GM21367 (cell line): ENCODE measurements around the gene QPCTL.
A peak's percentile ranks its signal among the peaks of the same experiment; 100 is the strongest.
"Not testable (repeated sequence)": the region's sequence is repeated elsewhere in the genome, so short reads cannot be mapped to it uniquely, and the experiment has no call there.

Source experiments
- ATAC-seq: cut with Tn5 transposase; IDR thresholded peaks from one replicate; pipeline ENCODE4 v1.9.1; 2021; ENCODE audit not compliant: unreplicated experiment

QPCTL gene

DNA sequence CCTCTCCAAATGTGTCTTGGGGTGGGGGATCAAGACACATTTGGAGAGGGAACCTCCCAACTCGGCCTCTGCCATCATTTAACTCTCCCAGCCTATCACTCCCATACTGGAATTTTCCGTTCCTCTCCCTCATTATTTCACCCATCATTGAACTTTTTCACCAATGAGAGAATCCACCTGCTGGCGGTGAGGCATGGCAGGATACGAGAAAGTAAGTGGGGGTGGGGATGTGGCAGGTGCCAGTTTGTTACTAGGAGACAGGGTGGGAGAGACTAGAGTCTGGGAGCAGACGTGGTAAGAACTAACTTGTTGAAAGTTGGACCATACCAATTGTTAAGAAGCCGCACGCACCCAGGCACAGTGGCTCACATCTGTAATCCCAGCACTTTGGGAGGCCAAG is 17.5 kb upstream of the QPCTL start:
- ATAC-seq: no peak

DNA sequence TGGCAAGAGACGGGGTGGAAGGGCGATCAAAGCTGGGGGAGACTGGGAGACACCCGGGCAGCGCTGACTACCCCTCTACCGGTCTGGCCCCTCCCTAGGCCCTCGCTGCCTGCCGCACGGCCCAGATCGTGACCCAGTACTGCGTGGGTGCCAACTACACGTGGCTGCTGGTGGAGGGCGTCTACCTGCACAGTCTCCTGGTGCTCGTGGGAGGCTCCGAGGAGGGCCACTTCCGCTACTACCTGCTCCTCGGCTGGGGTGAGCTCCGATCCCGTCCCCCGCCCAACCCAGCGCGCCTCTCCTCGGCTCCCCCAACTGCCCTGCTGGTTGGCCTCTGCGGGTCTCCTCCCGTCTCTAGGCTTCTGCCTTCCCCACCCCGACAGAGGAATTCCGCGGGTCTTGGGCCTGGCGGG is 15.6 kb upstream of the QPCTL start:
- no peak for ATAC-seq

DNA sequence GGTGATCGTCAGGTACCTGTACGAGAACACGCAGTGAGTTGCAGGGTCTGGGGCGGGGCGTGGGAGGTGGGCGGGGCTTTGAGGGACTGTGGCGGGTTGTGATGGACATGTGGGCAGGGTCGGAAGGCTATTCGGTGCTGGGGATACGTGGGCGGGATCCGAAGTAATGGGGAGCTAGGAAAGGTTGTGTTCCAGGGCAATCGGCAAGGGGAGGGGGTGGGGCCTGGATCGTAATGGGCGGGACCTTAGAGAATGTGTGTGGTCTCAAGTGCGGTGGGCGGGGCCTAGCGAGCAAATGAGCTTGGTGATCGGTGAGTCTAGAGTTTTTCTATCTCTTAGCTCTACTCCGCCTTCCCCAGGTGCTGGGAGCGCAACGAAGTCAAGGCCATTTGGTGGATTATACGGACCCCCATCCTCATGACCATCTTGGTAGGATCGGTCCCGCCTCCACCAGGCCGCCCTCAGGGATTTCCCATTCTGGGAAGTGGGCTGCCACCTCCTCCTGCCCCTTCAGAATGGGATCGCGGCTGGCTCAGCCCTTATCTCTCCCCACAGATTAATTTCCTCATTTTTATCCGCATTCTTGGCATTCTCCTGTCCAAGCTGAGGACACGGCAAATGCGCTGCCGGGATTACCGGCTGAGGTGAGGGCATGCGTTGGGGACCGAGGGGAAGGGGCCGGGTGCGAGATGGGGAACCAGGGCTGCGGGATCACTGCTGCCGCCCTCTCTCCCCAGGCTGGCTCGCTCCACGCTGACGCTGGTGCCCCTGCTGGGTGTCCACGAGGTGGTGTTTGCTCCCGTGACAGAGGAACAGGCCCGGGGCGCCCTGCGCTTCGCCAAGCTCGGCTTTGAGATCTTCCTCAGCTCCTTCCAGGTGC is 14.9 kb upstream of the QPCTL start:
- no peak for ATAC-seq

DNA sequence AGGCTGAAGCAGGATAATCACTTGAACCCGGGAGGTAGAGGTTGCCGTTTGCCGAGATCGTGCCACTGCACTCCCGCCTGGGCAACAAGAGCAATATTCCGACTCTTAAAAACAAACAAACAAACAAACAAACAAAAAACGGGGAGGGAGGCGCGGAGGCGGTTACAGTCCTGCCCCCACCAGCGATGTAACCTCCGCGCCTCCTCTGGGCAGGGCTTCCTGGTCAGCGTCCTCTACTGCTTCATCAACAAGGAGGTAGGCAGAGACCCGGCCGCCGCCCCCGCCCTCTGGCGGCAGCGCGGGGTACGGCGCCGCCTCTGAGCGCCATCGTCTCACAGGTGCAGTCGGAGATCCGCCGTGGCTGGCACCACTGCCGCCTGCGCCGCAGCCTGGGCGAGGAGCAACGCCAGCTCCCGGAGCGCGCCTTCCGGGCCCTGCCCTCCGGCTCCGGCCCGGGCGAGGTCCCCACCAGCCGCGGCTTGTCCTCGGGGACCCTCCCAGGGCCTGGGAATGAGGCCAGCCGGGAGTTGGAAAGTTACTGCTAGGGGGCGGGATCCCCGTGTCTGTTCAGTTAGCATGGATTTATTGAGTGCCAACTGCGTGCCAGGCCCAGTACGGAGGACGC is 11.0 kb upstream of the QPCTL start:
- ATAC-seq: peak; percentile 52

DNA sequence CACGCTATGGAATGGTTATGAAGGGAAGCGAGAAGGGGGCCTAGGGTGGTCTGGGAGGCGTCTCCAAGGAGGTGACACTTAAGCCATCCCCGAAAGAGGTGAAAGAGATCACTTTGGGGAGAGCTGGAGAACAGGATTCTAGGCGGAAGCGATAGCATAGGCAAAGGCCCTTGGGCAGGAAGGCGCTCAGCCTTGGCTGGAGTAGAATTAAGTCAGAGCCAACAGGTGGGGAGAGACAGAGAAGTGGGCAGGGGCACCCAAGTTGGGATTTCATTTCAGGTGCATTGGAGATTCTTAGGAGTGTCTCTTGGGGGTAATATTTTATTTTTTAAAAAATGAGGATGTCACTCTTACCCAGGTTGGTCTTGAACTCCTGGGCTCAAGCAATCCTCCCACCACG is 10.3 kb upstream of the QPCTL start:
- ATAC-seq: no peak

DNA sequence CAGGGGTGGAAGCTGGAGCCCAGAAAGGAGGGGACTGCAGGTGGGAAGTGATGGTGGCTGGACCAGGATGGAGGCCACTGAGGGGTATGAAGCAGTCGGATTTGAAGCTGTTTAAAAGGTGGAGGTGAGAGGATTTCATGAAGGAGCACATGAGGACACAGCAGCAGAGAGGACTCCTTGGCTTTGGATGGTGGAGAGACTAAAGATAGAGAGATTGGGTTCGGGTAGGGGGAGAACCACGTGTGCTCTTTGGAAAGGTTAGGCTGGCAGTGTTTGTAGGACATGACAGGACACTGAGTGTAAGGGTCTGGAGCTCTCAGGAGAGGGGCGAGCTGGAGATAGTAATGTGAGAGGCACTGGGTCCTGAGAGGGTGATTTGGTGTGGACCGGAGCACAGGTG is 9.6 kb upstream of the QPCTL start:
- ATAC-seq: no peak

DNA sequence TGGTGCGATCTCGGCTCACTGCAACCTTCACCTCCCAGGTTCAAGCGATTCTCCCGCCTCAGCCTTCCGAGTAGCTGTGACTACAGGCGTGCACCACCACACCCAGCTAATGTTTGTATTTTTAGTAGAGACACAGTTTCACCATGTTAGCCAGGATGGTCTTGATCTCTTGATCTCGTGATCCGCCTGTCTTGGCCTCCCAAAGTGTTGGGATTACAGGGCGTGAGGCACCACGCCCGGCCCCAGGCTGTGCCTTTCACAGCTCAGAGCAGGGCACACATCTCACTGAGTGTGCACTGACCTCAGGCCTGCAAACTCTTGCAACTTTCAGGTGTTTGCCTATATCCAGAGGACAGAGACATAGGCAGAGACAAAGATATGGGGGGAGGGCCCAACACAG is 7.4 kb upstream of the QPCTL start:
- not testable (repeated sequence) for ATAC-seq

DNA sequence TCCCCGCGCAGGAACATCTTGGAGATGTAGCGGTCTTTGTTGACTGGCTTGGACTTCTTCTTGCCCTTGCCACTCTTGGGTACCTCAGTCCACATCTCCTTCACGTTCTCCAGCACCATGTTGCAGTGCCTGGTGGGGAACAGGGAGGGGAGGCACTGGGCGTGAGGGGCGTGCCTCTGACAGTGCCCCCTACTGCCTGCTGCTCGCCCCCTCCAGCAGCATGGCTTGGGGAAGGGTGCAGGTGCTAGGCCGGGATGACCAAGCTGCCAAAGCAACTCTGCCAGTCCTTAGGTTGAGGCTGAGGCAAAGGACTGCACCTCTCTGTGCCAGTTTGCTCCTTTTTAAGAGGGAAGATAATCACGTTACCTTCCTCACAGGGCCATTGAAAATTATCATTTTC is 4.9 kb upstream of the QPCTL start:
- ATAC-seq: no peak

DNA sequence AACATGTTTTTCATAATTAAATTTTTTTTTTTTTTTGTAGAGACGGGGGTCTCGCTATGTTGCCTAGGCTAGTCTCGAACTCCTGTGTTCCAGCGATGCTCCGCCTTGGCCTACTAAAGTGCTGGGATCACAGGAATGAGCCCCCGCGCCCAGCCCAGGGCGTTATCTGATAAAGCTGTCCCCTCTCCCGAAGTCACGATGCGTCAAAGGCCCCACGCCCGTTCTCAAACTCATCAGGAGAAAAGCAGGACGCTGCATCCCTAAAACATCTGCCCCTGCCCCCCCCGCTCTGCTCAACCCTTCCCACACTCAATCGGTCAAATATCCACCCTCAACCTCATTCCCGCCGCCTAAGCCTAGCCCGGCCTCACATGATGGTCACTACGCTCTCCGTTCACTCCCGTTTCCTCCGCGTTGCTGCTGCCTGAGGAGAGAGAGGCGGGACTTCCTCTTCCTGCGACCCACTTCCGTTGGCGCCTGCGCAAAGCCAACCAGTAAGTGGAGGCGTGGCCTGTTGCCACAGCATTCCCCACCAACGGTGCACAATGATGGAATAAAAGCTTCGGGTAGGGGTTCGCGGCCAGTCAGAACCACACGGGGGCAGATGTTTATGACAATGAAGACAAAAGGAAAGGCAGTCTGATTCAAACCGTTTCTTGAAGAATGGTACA is 815 bp upstream of the QPCTL start, which contains the start of gene SNRPD2:
Gene SNRPD2, minus strand, starts transcription at position 438 of the 671 bp plus-strand sequence. Its CDS starts 65 bp downstream, at position 373.
- peak; percentile 44 for ATAC-seq

DNA sequence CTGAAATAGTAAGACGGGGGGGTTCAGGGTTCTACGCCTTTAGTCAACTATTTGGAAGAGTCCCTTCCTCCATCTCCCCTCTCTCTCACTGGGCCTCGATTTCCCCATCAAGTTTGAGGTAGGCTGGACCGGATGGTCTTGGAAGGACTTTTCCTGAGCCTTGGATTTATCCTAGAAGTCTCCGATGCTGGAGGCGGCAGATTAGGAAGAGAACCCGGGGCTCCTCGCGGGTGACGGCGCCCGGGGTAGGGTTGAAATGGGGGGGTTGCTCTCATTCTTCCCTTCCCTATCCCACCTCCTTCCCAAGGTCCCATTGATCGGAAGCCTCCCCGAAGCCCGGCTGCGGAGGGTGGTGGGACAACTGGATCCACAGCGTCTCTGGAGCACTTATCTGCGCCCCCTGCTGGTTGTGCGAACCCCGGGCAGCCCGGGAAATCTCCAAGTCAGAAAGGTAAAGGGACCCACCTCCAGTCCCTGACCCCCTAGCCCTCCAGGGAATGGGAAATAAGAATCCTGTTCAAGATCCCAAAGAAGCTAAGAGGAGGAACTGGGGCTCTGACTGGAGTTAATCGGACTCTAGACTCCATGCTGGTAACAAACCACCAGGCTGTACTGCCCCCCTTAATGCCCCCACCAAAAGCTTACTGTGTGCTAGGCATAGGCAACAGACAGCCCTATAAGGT is 781 bp downstream of the QPCTL start:
- ATAC-seq: no peak

DNA sequence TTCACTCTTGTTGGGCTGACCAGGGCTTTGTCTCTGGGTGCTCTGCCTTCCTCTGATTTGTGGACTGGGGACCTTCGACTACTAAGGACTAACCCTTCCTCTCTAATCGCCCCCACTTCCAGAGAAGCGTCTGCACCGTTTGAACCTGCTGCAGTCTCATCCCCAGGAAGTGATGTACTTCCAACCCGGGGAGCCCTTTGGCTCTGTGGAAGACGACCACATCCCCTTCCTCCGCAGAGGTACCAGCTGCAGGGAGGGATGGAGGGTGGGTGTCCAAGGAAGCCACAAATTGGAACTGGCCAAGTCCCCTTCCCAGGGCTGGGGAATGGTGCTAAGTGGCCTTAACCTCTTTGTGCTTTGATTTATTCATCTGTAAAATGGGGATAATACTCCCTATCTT is 9.2 kb downstream of the QPCTL start:
- ATAC-seq: no peak

DNA sequence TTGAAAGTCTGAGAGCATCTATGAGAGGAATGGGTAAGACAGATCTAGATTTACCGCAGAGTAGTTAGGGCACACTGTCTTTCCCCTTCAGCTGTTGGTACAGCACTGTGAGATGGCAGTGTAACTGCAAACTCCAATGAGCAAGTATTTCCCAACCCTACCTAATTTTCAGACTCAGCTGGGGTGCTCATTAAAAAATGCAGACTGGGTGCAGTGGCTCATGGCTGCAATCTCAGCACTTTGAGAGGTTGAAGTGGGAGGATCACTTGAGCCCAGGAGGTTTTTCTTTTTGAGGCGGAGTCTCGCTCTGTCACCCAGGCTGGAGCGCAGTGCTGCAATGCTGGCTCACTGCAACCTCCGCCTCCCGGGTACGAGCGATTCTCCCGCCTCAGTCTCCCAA is 12.6 kb downstream of the QPCTL start:
- ATAC-seq: no peak

DNA sequence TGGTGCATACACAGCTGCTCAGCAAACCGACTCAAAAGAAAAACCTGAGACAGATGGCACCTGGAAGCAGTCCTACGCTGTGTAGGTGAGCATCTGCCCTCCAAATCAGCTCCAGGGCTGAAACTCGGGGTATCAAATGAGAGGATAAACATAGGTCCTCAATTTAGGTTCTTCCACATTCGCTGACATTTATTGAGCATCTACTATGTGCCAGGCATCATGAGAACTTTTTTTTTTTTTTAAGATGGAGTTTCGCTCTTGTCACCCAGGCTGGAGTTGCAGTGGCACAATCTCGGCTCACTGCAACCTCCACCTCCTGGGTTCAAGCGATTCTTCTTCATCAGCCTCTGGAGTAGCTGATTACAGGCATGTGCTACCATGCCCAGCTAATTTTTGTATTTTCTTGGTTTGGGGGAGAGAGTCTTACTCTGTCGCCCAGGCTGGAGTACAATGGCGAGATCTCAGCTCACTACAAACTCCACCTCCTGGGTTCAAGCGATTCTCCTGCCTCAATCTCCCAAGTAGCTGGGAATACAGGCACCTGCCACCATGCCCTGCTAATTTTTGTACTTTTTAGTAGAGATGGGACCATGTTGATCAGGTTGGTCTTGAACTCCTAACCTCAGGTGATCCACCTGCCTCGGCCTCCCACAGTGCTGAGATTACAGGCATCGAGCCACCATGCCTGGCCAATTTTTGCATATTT is 13.4 kb downstream of the QPCTL start:
- no peak for ATAC-seq

DNA sequence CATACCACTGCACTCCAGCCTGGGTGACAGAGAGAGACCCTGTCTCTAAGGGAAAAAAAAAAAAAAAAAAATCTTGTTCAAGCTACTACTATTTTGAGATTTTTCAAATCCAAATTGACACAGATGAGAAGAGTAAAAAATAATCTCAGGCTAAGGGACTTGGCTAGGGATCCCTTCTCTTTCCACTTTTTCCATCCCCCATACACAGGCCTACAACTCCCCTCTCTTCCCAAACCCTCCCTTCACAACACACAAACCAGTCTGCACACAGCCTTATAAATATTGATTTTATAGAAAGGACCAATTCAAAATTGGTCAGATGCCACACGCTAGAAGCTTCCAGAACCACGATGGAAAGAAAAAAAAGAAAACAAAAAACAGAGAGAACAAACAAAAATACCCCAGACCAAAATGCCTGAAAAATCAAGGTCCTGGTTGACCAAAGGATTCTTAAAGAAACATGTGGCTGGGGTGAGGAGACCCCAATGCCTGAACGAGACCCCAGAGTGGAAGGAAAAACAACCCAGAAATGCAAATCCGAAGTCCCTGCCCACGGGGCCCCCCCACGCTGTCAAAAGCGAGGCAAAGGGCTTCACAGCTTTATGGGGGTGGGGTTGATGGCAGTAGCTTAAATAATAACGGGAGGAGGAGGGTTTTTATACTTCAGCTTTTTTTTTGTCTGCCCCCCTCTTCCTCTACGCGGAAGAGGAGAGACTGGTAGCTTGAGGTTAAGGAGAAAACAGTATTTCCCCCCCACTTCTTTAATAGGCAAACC is 18.1 kb downstream of the QPCTL start:
- no peak for ATAC-seq

DNA sequence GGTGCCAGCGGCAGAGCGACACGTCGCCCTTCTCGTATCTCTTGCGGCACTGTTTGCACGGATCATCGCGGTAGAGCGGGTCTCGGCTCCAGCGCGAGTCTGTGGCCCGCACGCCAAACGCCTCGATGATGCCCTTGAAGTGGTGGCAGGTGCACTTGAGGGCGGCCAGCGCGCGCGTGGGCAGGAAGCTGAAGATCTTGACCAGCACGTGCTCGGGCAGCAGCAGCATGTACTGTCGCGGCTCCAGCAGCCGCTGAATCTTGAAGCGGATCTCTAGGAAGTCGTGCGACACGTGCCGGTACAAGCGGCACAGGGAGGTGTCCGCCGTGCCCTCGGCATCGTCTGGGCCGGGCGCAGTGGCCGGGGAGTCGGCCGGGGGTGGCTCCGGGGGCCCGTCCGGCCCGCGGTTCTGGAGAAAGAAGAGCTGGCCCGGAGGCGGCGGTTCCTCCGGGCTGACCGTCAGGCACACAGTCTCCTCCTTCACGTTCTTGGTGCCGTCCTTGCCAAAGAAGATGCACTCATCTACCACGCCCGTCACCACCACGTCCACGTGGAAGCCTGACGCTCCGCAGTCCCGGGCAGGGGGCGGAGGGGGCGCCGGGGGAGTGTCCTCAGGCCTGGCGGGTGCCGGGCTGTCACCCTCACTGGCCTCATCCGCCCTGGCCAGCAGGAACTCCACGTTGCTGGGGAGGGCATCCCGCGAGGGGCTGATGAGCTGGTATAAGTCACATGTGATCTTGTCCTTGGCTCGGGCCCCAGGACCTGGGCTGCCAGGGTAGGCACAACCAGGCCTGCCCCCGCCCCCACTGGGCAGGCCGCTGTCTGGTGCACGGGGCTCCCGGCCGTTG is 19.6 kb downstream of the QPCTL start:
- ATAC-seq: no peak

DNA sequence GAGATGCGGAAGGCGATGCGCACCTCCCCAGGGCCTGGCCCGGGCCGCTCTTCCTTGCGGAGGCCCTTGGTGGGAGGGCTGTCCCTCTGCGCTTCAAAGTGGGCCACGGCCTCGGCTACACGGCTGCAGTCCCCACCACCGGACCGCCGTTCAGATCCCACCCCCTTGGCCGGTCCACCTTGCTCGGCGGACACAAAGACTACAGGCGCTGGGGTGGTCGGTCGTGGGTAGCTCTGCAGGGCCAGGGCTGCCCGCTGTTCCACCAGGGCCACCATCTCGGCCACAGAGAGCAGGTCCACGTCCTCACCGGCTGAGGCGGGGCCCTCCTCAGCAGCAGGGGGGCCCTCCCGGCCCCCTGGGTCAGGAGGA is 20.2 kb downstream of the QPCTL start:
- no peak for ATAC-seq

DNA sequence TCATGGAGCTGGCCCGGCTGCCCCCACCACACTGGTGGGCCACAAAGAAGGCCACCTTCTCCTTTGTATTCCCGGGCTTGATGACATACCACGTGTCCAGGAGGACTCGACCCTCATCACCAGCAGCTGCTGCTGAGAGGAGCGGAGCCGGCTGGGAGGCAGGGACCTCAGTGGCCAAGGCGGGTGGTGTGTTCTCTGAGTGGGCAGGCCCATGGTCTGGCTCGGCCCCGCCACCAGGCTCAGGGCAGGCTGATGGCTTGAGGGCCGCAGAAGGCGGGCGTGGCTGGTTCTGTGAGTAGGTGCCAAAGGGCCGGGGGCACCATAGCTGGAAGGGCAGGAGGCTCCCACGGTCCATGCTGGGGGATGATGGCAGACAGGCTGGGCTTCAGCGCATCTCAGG is 20.7 kb downstream of the QPCTL start:
- ATAC-seq: no peak

DNA sequence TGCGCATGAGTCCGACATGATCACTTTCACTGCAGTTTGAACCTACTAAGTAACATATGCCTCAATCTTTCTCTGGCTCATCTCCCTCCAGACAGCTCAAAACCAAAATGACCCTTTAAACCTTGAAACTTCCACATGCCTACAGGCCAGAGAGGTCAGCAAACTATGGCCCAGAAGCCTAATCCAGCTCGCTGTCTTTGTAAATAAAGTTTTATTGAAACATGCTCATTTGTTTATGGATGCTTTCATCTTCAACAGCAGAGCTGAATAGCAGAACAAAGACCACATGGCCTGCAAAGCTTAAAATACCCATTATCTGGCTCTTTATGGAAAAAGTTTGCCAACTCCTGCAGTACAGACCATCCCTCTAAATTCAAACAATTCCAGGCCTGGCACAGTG is 22.7 kb downstream of the QPCTL start:
- no peak for ATAC-seq
